ENCODE results near the gene ATP2A1.
"Not testable (repeated sequence)": the region's sequence is repeated elsewhere in the genome, so short reads cannot be mapped to it uniquely, and the experiment has no call there.

The ATP2A1 gene

GRCh38 chr16:28859326-28859725, 19.0 kb upstream of the ATP2A1 start:
- no peak for DNase-seq (ENCODE audit: low read depth in 2 of 2)

GRCh38 chr16:28863929-28864793, 14.1 kb upstream of the ATP2A1 start:
- no peak for DNase-seq (ENCODE audit: low read depth in 2 of 2)

- no peak for DNase-seq (ENCODE audit: low read depth in 2 of 2)
Observed at GRCh38 chr16:28865001-28865688, 13.1 kb upstream of the ATP2A1 start.

GRCh38 chr16:28865722-28866453, 12.4 kb upstream of the ATP2A1 start:
- DNase-seq (ENCODE audit: low read depth in 2 of 2) = no peak

DNA sequence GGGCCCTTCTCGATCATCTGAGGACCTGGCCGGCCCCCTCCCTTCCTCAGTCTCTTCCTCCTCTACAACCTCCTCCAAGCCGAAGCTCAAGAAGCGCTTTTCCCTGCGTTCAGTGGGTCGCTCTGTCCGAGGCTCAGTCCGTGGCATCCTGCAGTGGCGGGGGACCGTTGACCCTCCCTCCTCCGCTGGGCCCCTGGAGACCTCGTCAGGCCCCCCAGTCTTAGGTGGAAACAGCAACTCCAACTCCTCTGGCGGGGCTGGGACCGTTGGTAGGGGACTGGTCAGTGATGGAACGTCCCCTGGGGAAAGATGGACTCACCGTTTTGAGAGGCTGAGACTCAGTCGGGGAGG, 11.9 kb upstream of the ATP2A1 start:
- DNase-seq (ENCODE audit: low read depth in 2 of 2) = no peak

- no peak for DNase-seq (ENCODE audit: low read depth in 2 of 2)
Observed at GRCh38 chr16:28867241-28867640, 11.0 kb upstream of the ATP2A1 start.

DNA sequence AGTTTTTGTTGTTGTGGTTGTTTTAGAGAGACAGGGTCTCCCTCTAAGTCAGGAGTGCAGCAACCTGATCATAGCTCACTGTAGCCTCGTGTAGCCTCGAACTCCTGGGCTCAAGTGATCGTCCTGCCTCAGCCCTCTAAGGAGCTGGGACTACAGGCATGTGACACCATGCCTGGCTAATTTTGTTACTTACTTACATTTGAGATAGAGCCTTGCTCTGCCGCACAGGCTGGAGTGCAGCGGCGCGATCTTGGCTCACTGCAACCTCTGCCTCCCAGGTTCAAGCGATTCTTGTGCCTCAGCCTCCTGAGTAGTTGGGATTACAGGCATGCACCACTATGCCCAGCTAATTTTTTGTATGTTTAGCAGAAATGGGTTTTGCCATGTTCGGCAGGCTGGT, 10.6 kb upstream of the ATP2A1 start:
- not testable (repeated sequence) for DNase-seq (ENCODE audit: low read depth in 2 of 2)

- no peak for DNase-seq (ENCODE audit: low read depth in 2 of 2)
Observed at GRCh38 chr16:28869201-28869600, 9.1 kb upstream of the ATP2A1 start.

DNA sequence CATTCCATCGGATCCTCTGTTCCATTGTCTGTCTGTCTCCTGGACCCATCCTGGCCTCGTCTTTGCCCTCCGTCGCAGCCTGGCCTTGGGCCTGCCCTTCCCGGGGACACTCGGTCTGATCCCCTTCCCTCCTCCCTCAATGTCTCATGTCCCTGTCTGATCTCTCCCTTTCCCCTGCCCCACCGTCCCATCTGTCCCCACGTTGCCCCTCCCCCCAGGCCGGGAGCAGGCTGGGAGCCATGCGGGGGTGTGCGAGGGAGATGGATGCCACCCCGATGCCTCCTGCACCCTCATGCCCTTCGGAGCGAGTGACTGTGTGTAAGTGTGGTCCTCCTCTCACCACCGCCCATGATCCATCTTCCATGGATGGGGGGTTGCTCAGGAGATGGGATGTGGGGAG, 5.3 kb upstream of the ATP2A1 start:
- DNase-seq (ENCODE audit: low read depth in 2 of 2) = no peak

GRCh38 chr16:28873543-28874201, 4.6 kb upstream of the ATP2A1 start:
- peak; percentile 28 to 31 for DNase-seq (ENCODE audit: low read depth in 2 of 2)

DNA sequence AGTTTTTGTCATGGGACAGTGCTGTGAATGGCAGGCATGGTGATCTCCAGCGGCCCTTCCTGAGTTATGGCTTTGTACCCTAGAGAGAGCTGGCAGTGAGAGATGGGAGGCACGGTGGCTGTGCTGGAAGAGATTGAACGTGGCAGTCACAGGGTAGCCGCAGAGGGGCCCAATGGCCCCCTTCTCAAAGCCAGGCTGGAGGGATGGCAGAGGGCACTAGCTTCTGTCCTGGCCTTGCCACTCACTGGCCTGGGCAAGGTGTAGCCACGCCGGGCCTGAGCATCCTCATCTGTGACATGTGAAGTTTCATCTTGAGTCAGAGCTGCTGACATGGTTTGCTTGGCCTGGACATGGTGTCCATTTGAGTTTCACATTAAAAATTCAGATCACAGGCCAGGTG, 3.9 kb upstream of the ATP2A1 start:
- DNase-seq (ENCODE audit: low read depth in 2 of 2) = no peak

DNA sequence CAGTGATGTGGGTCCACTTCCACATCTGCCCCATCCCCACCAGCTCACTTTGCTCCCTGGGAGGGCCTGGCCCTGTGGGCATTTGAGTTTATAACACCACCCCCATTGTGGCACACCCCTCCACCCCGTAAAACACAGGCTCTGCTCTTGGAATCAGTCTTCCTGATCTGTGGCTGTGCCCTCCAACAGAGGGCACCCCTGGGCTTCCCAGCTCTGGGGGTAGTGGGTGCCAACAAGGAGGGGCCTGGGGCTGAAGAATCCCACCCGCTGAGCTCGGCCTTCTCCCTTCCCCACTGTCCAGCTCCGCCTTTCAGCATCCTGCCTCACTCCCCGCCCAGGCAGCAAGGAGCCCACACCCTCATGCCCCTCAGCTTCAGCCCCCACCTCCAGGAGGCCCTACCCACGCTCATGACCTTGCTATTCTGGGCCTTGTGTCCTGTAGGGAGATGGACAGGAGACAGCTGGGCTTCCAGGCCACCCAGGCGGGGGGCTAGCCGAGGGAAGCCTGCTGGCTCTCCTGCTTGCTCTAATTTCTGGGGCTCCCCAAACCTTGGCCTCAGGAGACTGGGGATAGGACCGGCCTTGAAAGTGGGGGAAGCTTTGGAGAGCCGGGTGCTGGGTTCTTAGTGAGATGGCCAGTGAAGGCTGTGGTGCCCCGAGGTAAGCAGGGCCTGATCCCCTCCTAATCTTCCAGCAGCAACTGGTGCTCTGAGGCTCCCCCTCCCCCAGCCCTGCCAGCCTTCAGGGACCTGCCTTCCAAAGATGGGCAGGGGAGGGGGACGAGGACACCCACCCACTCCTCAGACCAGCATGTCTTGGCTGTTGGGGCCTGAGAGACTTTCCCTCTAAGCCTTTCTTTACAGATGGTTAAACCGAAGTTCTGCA, 2.9 kb upstream of the ATP2A1 start:
- no peak for DNase-seq (ENCODE audit: low read depth in 2 of 2)

GRCh38 chr16:28876019-28876659, 2.1 kb upstream of the ATP2A1 start:
- DNase-seq (ENCODE audit: low read depth in 2 of 2) = no peak

GRCh38 chr16:28876973-28877654, 1.2 kb upstream of the ATP2A1 start:
- no peak for DNase-seq (ENCODE audit: low read depth in 2 of 2)

- DNase-seq (ENCODE audit: low read depth in 2 of 2) = no peak
Observed at GRCh38 chr16:28877655-28878000, 660 bp upstream of the ATP2A1 start.

DNA sequence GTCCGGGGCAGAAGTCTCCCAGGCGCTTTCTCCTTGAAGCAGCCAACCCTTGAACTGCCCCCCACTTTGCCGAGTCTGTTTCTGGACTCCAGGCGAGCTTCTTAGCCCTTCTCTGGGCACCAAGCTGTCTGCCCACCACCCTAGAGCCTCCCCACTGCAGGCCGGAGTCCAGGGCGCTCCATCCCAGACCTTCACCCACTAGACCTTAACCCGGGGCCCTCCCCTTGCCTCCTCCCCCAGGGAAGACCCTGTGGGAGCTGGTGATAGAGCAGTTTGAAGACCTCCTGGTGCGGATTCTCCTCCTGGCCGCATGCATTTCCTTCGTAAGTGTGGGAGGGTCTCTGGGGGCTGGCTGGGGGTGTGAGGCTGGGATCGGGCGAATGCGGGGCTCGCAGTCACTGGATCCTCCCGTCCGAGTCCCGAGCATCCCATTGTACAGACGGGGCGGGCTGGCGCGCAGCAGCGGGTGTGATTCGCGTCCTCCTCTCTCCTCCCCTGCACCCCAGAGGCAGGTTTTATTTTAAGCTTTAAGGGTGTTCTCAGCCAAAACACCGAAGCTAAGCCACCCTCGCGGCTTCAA, 1.1 kb downstream of the ATP2A1 start:
- no peak for DNase-seq (ENCODE audit: low read depth in 2 of 2)

DNA sequence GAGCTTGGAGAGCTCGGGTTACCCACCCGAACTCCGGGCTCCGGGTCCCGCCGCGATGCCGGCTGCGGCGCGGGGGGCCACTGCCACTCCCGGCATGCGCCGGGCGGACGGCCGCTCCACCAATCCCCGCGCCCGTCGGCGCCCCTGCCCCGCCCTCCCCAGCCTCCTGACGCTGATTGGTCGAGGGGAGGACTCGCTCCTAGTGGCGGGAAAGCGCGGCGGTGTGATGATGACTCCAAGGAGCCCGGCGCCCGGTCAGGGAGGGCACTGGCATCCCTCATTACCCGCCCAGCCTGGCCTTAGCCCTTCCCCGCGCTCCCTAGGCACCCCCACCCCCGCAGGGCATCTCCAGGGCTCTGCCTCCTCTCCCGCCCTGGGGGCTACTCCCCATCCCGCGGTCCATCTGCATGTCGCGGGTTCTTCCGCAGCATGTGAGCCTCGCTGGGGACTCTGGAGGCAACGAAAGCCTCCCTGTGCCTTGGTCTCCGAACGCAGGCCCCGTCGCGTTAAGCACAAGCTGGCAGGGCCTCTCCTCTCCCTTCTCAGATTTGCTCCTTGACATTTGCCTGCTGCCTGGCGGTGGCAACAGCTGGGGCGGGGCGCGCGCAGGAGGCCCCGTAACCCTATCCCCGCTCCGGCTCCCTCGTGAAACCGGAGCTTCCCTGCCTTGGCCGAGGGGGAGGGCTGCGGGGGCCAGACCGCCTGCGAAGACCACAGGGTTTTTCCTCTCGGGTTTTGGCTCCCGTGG, 1.7 kb downstream of the ATP2A1 start:
- peak; percentile 76 to 80 for DNase-seq (ENCODE audit: low read depth in 2 of 2)

DNA sequence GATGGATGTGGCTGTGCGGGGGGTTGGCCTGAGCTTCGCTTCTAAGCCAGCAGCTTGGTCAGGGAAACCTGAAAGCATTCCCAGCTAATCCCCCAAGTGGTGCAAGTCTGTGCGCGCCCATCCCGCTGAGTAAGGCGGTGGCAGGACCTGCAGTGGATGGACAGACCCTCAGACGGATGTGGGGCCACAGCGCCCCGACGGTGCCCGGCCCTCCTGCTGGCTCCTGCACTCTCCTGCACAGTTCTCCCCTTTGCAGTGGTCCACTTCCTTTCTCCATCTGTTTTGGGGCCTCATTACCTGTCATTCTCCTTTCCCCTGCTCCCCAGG, 2.3 kb downstream of the ATP2A1 start:
- DNase-seq (ENCODE audit: low read depth in 2 of 2) = no peak

GRCh38 chr16:28880955-28881354, 2.7 kb downstream of the ATP2A1 start:
- DNase-seq (ENCODE audit: low read depth in 2 of 2) = no peak
